ENCODE measurements around the gene SCLY.

The SCLY gene

DNA sequence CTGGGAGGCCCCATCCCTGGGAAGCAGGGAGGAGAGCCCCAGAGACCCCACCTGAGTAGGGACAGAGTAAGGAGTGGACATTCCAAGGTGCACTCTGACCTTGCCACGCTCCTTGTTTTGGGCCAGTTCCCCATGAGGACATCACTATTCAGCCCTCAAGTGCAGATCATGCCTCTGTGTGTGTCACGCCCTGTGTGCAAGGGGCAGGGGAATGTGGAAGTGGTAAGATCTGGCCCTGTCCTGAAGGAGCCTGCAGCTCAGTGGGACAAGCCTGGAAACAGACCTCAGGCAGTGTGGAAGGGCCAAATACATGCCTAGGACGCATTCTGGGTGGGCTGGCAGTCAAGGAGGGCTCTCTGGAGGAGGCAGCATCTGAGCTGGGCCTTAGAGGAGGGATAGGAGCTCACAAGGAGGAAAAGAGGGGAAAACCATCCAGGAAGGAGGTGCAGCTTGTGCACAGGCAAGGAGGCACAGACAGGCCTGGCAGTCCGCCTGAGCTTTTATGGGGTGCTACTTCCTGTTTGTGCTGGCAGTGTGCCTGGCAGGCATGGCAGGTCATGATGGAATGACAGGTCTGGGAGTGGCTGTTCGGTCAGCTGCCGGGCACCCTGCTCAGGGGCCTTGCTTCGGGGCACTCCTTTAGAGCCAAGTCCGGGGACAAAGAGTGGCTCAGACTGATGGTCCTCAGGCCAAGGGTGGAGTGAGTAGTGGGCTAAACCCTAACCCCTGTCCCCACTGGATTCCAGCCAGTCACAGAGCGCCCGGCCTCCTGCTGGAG lies 80.9 kb downstream of the SCLY start:
- no peak for DNase-seq

DNA sequence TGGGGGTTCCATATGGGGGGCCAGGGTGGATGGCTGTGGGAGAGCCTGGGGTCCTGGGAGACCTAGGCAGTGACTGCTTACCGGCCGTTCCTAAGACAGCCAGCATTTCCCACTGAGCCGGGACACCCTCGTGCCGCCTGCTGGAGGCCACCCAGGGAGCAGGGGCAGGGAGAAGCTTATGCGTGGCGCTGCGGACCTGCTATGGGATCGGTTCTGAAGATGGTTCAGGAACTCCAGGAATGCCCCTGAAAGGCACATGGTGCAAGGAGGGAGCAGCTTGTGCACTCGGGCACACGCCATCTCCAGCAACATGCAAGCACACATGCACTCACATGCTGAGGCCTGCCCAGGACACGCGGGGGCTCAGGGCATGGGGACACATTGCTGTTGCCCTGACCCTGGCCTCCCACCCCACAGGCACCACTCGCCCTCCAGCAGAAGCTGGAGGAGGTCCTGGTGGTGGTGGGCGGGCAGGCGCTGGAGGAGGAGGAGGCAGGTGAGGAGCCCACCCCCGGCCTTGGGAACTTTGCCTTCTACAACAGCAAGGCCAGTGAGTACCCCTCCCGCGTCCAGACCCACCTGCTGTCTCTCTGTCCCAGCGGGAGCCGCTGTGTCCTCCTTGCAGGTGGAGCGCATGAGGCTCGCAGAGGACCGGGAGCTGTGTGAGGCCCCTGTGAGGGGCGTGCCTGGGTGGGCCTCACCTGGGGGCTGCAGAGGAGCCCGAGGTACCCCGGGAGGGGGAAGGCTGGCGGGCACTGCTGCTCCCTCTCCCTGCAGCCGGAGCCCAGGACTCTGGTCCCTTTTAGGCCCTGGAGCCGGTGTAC lies 81.8 kb downstream of the SCLY start:
- no peak for DNase-seq

DNA sequence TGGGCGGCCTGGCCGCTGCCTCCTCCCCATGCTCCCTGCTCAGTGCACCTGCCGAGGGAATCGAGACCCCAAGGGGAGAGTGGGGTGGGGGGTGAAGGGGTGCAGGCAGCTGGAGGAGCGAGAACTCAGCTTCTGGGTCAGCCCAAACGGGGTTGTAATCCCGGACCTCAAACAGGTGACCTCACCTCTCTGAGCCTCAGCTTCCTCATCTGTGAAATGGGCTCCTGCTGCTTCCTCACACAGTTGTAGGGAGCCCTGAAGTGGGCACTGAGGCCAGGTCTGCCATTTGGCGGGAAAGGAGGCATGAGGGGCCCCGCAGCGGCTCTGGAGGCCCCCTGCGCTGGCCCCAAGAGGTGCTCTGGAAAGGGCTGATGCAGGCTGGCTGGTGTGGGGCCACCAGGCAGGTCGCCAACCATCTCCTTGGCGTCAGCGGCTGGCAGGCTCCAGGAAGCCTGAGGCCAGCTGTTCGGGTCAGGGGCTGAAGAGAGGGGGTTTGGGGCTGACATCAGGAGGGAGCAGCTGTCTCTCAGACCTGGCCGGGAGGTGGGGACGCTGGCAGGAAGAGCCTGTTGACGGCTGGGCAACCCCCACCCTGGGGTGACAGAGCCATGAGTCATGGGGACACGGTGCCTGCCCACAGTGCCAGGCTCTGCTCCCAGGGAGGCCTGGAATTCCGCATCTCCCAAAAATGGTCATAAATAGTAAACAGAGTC lies 82.6 kb downstream of the SCLY start:
- DNase-seq: no peak

DNA sequence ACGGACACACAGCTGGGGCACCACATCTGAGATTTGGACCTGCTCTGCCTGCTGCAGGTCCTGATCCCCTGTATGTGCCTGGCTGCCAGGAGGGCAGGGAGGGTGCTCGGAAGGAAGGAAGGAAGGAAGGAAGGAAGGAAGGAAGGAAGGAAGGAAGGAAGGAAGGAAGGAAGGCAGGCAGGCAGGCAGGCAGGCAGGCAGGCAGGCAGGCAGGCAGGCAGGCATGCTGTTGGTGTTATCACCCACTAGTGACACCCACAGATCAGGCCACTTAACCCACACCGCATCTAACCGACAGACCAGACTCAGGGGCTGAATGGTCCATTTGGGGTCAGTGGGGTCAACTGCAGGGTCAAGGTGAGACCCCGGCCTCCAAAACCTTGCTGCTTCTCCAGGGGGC lies 83.5 kb downstream of the SCLY start:
- DNase-seq: no peak

DNA sequence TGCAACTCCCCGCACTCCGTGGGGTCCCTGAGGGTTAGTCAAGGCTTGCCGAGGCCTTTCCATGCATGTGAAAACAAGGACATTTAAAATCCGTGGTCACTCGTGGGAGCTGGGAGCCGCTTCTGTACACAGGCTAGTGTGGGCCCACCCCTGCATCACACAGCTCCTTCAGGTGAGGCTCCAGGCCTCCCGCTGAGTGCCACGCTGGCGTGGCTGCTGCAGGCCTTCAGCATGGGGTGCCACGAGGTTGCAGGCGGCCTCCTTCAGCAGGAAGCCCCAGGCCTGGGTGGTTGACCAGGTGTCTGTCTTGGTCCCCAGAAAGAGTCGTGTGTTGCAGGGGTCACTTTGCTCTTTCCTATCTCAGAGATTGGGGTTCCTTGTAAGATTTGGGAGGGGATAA lies 84.2 kb downstream of the SCLY start:
- DNase-seq: no peak

DNA sequence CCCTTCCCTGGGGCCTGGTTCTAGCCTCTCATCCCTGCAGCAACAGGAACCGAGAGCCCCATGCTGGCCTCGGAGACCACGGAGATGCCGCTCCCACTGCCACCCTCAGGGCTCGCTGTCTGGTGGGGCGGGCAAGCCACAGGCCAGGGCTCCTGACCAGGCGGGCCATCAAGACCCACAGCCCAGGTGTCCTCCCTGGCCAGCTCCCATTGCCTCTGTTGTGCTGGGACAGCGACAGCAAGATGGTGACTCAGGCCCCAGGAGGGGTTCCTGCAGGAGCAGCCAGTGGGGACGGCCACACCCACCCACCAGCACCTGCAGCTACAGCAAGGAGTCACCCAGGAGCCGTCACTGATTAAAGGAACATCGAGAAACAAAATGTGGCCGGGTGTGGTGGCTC lies 85.0 kb downstream of the SCLY start:
- no peak for DNase-seq

DNA sequence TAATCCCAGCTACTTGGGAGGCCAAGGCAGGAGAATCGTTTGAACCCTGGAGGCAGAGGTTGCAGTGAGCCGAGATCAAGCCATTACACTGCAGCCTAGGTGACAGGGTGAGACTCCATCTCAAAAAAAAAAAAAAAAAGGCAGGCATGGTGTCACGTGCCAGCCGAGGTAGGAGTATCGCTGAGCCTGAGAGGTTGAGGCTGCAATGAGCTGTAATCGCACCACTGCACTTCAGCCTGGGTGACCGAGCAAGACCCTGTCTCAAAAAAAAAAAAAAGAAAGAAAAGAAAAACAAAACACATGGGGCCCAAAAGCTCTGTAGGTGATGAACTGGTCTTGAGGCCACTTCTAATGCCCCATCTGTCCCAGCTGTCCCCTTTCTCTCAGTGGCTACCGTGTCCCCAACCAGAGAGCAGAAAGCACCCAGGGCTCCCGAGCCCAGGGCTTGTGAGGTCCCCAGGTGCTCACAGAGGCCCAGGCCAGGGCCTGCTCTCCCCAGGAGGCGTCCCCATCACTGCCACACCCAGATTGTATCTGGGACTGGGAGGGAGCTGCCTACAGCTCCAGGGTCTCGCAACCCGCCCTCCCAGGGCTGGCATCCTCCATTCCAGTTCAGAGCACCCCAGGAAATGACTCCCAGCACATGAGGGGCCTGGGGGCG lies 86.2 kb downstream of the SCLY start:
- DNase-seq: no peak

DNA sequence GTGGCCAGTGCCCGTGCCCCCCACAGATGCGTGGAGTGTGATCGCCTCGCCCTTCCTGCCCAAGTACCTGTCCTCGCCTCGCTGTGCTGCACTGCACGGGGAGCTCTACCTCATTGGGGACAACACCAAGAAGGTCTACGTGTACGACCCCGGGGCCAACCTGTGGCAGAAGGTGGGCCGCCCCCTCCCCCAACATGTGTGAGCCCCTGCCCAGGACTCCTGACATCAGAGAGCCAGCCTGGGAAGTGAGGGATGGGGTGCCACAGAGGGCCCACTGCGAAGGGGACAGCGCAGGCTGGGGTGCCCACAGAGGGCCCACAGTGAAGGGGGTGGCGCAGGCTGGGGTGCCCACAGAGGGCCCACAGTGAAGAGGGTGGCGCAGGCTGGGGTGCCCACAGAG lies 88.2 kb downstream of the SCLY start:
- no peak for DNase-seq
